Endometrial microvascular endothelial cells (primary cell): ENCODE measurements around the gene SRPRA. TPM values are rescaled to one million over a fixed set of nuclear protein-coding genes. Genes with fewer than 3 reads are reported as not detected.
"Not testable (repeated sequence)": the region's sequence is repeated elsewhere in the genome, so short reads cannot be mapped to it uniquely, and the experiment has no call there.

ENCODE experiments used
- in situ Hi-C: cut with HindIII; loops from 2 replicates; pipeline ENCODE4 v1.10.0; 2017; ENCODE audit warnings: low sequenced_read_pairs, low pct_unique_long_range_greater_than_20kb; ENCODE audit errors: inconsistent ontology term
- total RNA-seq: library from RNA; depleted of rRNA; stranded (reverse); fragments of >200 nt; gene quantifications from one replicate; pipeline ENCODE4 v1.2.3, GENCODE V29; 2015; ENCODE audit errors: inconsistent ontology term

SRPRA gene, protein sequence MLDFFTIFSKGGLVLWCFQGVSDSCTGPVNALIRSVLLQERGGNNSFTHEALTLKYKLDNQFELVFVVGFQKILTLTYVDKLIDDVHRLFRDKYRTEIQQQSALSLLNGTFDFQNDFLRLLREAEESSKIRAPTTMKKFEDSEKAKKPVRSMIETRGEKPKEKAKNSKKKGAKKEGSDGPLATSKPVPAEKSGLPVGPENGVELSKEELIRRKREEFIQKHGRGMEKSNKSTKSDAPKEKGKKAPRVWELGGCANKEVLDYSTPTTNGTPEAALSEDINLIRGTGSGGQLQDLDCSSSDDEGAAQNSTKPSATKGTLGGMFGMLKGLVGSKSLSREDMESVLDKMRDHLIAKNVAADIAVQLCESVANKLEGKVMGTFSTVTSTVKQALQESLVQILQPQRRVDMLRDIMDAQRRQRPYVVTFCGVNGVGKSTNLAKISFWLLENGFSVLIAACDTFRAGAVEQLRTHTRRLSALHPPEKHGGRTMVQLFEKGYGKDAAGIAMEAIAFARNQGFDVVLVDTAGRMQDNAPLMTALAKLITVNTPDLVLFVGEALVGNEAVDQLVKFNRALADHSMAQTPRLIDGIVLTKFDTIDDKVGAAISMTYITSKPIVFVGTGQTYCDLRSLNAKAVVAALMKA
- 126 TPM for total RNA-seq

- in situ Hi-C loops, result no loop called here
These were observed at the start of gene SRPRA, which contains the start of gene FOXRED1 for GRCh38 chr11:126268708-126269579. Gene SRPRA (minus strand): TSS chr11:126268895. CDS start chr11:126268804, 91 bp downstream. Gene FOXRED1 (plus strand): TSS chr11:126269154. CDS start chr11:126269207, 53 bp downstream.

- in situ Hi-C loops, result no loop called here
These were observed 49.3 kb upstream of the SRPRA start for GRCh38 chr11:126317756-126318573.

DNA sequence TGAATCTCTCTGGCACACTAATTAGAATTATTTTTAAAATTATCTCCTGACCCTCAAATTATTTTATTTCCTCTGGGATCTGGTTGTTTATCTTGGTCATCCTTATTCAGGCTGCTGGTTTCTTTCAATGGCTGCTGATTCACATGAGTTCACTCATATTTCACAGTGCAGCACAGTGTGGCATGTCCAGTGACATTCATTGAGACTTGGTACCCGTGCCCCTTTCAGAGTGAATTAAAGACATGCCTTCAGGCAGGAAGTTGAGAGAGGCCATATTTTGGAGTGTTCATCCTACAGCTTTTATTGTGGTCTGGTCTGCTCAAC lies 48.7 kb upstream of the SRPRA start:
- in situ Hi-C loops, result no loop called here

- in situ Hi-C loops, result no loop called here
These were observed 45.1 kb upstream of the SRPRA start for GRCh38 chr11:126313826-126314225.

DNA sequence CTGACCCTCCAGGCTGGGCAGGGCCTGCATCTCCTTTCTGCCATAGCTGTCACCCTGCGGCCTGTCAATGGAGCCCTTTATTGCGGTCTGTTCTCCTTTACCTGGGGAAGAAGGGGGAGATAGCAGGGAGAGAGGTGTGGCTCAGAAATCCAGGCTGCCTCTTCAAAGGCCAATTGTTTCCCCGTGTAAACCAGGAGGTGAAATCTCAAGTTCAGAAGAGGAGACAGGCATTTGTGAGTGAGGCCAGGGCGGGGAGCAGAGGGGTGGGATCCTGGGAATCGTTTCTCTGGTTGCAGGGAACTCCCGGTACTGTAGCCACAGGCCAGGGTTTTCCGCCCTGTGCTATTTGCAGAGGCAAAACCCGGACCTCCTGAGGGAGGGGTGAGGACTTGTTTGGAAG lies 44.3 kb upstream of the SRPRA start:
- in situ Hi-C loops, result no loop called here

- in situ Hi-C loops, result no loop called here
These were observed 43.0 kb upstream of the SRPRA start for GRCh38 chr11:126311401-126312291.

GRCh38 chr11:126310992-126311310 lies 42.3 kb upstream of the SRPRA start:
- in situ Hi-C loops, result no loop called here

DNA sequence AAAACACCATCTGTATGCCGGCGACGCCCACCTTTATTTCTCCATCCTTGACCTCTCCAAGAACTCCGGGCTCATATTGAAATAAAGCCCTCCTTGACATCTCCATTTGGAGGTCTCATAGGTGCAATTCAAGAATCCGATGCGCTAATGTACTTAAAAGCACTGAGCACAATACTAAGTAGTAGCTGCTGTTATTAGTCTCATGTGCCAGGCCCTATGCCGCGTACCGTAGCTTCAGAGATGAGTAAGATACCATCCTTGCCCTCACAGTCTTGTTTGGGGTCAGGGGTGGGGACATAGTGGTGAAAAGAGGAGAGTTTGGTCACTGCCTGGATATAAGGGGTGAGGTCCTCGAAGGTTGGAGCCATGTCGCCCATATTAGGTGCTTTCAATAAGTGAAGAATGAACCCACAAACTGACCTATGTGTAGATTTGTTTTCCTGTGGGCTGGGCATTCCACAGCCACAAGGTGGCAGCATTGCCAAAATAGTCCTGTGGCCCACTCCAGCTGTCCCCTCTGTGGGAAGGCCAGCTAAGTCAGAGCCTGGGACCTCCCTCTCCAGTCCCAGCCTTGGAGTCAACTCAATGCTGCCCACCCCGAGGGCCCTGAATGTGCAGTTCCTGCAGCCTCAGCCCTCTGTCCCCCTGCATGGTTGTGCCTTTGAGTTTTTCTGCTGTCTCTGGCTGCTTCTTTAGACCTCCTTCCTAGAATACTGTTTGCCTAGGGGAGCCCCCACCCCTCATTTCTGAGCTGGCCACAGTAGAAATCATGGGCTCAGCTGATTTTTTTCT lies 41.7 kb upstream of the SRPRA start:
- in situ Hi-C loops, result no loop called here

DNA sequence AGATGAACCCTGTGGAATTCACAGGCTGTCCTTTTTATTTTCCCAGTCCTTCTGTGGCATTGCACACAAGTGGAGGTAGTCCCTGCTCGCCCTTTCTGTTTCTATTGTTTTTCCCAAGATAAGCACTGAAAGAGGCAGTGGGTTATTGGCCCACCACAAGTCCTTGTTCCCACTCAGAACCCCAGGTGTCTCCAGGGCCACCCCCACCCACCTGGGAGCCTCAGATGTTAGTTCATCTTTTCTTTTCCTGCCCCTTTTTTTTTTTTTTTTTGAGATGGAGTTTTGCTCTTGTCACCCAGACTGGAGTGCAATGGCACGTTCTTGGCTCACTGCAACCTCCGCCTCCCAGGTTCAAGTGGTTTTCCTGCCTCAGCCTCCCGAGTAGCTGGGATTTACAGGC lies 40.1 kb upstream of the SRPRA start:
- in situ Hi-C loops, result not testable (repeated sequence)

GRCh38 chr11:126308271-126308671 lies 39.6 kb upstream of the SRPRA start:
- in situ Hi-C loops, result no loop called here

GRCh38 chr11:126307706-126308105 lies 39.0 kb upstream of the SRPRA start:
- in situ Hi-C loops, result no loop called here

GRCh38 chr11:126305699-126306098 lies 37.0 kb upstream of the SRPRA start:
- in situ Hi-C loops, result no loop called here

DNA sequence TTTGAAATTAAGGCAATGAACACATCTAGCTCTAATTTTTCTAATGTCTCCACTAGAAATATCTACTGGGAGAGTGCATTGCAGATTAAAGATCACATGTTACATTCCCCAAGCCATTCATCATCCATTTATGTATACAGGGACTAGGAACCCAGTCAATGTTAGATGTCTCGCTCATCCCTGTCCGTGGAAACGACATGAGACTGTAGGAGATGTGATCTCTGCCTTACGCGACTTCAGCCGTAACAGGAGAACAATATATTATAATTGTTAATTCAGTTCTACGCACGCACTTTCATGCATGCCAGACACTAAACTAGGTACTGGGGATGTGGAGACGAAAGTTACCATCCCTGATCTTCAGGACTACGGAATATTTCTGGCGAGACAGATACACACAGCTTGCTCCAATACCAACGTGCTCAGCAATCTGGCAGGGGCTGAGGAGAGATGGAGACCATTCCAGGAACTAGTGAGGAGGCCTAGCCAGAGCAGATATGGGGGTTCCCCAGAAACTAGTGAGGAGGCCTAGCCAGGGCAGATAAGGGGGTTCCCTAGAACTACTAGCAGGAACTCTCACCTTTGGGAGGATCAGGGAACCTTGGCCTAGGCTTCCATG lies 35.9 kb upstream of the SRPRA start:
- in situ Hi-C loops, result no loop called here

DNA sequence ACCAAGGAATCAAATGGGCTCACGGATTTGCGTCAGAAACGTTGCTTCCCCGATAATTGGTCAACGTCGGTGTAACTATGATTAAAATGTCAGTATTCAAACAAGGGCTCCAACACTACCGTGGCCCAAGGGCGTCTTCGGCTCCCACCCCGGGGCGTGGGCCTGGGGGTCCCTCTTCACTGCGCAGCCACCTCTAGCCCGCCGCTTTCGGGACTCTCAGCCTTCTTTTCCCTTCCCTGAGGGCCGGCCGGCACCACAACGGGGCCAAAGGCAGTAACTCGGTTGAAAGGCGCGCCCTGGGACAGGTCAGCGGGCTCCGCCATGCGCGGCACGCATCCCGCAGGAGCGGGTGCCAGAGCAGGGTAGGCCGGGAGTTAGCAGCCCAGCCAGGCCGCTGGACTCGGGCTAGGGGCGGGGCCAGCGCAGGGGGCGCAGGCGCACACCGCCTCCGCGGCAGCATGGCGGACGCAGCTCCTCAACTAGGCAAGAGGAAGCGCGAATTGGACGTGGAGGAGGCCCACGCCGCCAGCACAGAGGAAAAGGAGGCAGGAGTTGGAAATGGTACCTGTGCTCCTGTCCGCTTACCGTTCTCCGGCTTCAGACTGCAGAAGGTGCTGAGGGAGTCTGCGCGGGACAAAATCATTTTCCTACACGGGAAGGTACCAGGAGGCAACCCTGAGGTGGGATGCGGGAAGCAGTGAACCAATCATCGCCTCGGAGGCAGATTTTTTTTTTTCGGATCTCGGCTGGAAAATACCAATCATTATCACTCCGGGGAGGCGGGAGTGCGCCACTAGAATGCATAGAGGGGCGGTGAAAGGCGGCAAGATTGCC lies 35.1 kb upstream of the SRPRA start, which contains the start of gene DCPS:
Gene DCPS, plus strand, starts transcription at position 438 of the 834 bp plus-strand sequence. Its CDS starts 21 bp downstream, at position 459.
- in situ Hi-C loops, result no loop called here

DNA sequence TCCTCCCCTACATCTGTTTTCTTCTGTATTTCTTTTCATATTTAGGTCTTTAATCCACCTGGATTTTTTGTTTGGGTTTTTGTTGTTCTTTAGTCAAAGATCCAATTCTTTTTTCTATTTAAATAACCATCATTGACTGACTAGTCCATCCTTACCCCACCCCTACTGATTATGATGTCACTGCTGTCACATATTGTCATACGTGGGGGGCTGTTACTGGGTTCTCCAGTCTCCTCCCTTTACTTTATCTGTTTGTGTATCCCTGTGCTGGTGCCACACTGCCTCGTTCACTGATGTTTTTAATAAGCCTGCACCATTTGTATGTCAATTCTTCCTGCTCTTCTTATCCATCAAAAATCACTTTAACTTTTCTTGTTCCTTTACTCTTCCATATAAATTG lies 28.3 kb upstream of the SRPRA start:
- in situ Hi-C loops, result no loop called here

DNA sequence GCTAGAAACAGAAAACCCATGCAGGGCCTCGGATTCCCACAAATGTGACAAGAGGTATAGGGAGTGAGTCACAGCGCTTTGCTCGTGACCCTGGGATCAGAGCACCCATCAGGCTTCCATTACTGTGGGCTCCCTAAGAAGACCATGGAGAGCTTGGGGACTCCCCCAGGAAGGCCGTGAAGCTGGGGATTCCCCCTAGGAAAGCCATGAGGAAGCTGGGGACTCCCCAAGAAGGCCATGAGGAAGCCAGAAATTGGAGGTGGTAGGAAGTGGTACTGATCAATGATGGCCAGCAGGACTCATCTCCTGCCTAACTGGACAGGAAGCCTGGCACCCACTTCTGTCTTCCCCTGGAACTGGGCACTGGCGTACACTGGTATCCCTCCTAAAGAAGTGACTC lies 25.0 kb upstream of the SRPRA start:
- in situ Hi-C loops, result no loop called here
